ENCODE measurements around the gene MRGPRD.

MRGPRD gene

GRCh38 chr11:68962527-68963250 is 18.1 kb downstream of the MRGPRD start:
- Histone ChIP-seq H3K27me3 (ENCODE audit: insufficient read depth, poor library complexity, severe bottlenecking) (no peaks in the 10 kb centered on the region), H3K4me3 (replicated peaks; ENCODE audit: insufficient read depth, low read length) (no peak overlapping the region), H3K27ac (replicated peaks) (no peak overlapping the region)
- TF ChIP-seq POLR2AphosphoS5 (IDR thresholded peaks at IDR 0.05; ENCODE audit: low read depth) (no peak), SPI1 (IDR thresholded peaks at IDR 0.05; ENCODE audit: borderline replicate concordance, low read depth) (no peak), GABPA (IDR thresholded peaks at IDR 0.05; ENCODE audit: low read depth) (no peak)
- TF ChIP-seq, protein P1, sequence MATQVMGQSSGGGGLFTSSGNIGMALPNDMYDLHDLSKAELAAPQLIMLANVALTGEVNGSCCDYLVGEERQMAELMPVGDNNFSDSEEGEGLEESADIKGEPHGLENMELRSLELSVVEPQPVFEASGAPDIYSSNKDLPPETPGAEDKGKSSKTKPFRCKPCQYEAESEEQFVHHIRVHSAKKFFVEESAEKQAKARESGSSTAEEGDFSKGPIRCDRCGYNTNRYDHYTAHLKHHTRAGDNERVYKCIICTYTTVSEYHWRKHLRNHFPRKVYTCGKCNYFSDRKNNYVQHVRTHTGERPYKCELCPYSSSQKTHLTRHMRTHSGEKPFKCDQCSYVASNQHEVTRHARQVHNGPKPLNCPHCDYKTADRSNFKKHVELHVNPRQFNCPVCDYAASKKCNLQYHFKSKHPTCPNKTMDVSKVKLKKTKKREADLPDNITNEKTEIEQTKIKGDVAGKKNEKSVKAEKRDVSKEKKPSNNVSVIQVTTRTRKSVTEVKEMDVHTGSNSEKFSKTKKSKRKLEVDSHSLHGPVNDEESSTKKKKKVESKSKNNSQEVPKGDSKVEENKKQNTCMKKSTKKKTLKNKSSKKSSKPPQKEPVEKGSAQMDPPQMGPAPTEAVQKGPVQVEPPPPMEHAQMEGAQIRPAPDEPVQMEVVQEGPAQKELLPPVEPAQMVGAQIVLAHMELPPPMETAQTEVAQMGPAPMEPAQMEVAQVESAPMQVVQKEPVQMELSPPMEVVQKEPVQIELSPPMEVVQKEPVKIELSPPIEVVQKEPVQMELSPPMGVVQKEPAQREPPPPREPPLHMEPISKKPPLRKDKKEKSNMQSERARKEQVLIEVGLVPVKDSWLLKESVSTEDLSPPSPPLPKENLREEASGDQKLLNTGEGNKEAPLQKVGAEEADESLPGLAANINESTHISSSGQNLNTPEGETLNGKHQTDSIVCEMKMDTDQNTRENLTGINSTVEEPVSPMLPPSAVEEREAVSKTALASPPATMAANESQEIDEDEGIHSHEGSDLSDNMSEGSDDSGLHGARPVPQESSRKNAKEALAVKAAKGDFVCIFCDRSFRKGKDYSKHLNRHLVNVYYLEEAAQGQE (IDR thresholded peaks at IDR 0.05; ENCODE audit: insufficient replicate concordance, low read depth), result no peak
- TF ChIP-seq, protein P2, sequence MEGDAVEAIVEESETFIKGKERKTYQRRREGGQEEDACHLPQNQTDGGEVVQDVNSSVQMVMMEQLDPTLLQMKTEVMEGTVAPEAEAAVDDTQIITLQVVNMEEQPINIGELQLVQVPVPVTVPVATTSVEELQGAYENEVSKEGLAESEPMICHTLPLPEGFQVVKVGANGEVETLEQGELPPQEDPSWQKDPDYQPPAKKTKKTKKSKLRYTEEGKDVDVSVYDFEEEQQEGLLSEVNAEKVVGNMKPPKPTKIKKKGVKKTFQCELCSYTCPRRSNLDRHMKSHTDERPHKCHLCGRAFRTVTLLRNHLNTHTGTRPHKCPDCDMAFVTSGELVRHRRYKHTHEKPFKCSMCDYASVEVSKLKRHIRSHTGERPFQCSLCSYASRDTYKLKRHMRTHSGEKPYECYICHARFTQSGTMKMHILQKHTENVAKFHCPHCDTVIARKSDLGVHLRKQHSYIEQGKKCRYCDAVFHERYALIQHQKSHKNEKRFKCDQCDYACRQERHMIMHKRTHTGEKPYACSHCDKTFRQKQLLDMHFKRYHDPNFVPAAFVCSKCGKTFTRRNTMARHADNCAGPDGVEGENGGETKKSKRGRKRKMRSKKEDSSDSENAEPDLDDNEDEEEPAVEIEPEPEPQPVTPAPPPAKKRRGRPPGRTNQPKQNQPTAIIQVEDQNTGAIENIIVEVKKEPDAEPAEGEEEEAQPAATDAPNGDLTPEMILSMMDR (IDR thresholded peaks at IDR 0.05; ENCODE audit: insufficient read depth, low read length), result no peak
- DNase-seq (ENCODE audit: low read depth in 1 of 2, low spot score in 1 of 2), result no peak

GRCh38 chr11:68961245-68961644 is 19.5 kb downstream of the MRGPRD start:
- TF ChIP-seq, protein P2 (IDR thresholded peaks at IDR 0.05; ENCODE audit: insufficient read depth, low read length), result no peak
- TF ChIP-seq POLR2AphosphoS5 (IDR thresholded peaks at IDR 0.05; ENCODE audit: low read depth) (no peak), GABPA (IDR thresholded peaks at IDR 0.05; ENCODE audit: low read depth) (no peak), SPI1 (IDR thresholded peaks at IDR 0.05; ENCODE audit: borderline replicate concordance, low read depth) (no peak)
- TF ChIP-seq, protein P1 (IDR thresholded peaks at IDR 0.05; ENCODE audit: insufficient replicate concordance, low read depth), result no peak
- H3K27ac ChIP-seq (replicated peaks), result no peak overlapping the region
- no peak for DNase-seq (ENCODE audit: low read depth in 1 of 2, low spot score in 1 of 2)
- H3K4me3 ChIP-seq (replicated peaks; ENCODE audit: insufficient read depth, low read length), result no peak overlapping the region
- H3K27me3 ChIP-seq (ENCODE audit: insufficient read depth, poor library complexity, severe bottlenecking), result no peaks in the 10 kb centered on the region

DNA sequence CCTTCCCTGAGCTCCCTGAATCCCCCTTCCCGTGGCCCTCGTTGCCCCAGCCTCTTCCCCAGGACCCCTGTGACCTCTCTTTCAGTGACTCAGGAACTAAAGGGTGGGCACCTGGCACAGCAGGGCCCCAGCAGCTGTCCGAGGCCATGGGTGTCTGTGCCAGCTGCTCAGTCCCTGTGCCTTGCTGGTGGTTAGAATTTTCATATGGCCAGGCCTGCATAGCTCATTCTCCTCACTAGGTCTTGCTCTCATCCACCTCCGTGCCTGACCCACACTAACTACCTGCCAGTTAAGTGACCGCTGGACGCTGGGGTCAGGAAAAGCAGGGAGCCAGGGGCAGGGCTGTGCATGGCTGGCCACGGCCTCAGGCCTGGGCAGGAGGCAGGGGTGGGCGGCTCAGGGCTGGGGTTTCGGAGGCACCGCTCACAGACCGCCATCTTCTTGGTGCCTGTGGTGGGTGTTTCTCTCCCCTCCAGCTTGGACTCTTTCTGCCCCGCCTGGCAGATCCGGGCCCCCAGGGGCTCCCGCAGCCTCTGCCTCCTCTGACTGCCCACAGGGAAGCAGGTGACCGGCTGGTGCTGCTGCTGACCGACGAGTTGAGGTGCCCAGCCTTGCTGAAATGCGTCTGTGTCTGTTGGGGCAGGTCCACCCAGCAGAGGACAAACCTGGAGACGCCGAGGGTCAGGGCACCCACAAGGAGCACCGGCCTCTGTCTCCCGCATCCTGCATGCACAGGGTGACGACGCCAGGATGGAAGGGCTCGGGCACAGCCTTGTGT is 20.3 kb downstream of the MRGPRD start:
- TF ChIP-seq, protein P2 (IDR thresholded peaks at IDR 0.05; ENCODE audit: insufficient read depth, low read length), result no peak
- TF ChIP-seq POLR2AphosphoS5 (IDR thresholded peaks at IDR 0.05; ENCODE audit: low read depth), result no peak
- no peaks in the 10 kb centered on the region for H3K27me3 ChIP-seq (ENCODE audit: insufficient read depth, poor library complexity, severe bottlenecking)
- DNase-seq (ENCODE audit: low read depth in 1 of 2, low spot score in 1 of 2), result no peak

More for the DNA sequence above, 20.3 kb downstream of the MRGPRD start:
- no peak overlapping the region for H3K27ac ChIP-seq (replicated peaks)
- H3K4me3 ChIP-seq (replicated peaks; ENCODE audit: insufficient read depth, low read length), result no peak overlapping the region

All from HL-60 (cell line).